Activated T-helper 1 cell treated with Interleukin-2 at 50 U/mL for 16 hours (primary cell): ENCODE measurements around the gene AOC2.
"Not testable (repeated sequence)": the region's sequence is repeated elsewhere in the genome, so short reads cannot be mapped to it uniquely, and the experiment has no call there.

ENCODE experiments used
- DNase-seq: peaks from one replicate; pipeline ENCODE4 v3.0.0-alpha.2; 2020; ENCODE audit warnings: low read depth

The AOC2 gene

GRCh38 chr17:42832213-42832933, 12.0 kb upstream of the AOC2 start:
- no peak for DNase-seq

- peak; percentile 81 for DNase-seq
These were observed 11.2 kb upstream of the AOC2 start, which contains the start of gene PSME3 for GRCh38 chr17:42832934-42833766. TSS of gene PSME3 (plus strand) at chr17:42833397. CDS start at chr17:42833632, 235 bp downstream.

- DNase-seq, result no peak
These were observed 10.5 kb upstream of the AOC2 start for GRCh38 chr17:42833767-42834422.

- no peak for DNase-seq
These were observed 8.6 kb upstream of the AOC2 start for GRCh38 chr17:42835732-42836131.

GRCh38 chr17:42841975-42842685, 2.2 kb upstream of the AOC2 start:
- no peak for DNase-seq

- no peak for DNase-seq
These were observed 934 bp upstream of the AOC2 start for GRCh38 chr17:42843358-42843934.

GRCh38 chr17:42844761-42845555, 578 bp downstream of the AOC2 start:
- no peak for DNase-seq

GRCh38 chr17:42845556-42845917, 1.2 kb downstream of the AOC2 start:
- no peak for DNase-seq

- DNase-seq, result no peak
These were observed 1.7 kb downstream of the AOC2 start for GRCh38 chr17:42845918-42846593.

GRCh38 chr17:42846594-42847280, 2.4 kb downstream of the AOC2 start:
- no peak for DNase-seq

- no peak for DNase-seq
These were observed 3.7 kb downstream of the AOC2 start for GRCh38 chr17:42848093-42848492.

GRCh38 chr17:42849031-42849430, 4.7 kb downstream of the AOC2 start:
- no peak for DNase-seq

- no peak for DNase-seq
These were observed 5.2 kb downstream of the AOC2 start for GRCh38 chr17:42849451-42850181.

- DNase-seq, result no peak
These were observed 6.6 kb downstream of the AOC2 start, which contains the start of gene AOC3 for GRCh38 chr17:42850954-42851353. TSS of gene AOC3 (plus strand) at chr17:42851199. CDS start at chr17:42851344, 145 bp downstream.

- not testable (repeated sequence) for DNase-seq
These were observed 7.2 kb downstream of the AOC2 start for GRCh38 chr17:42851371-42852240.

- no peak for DNase-seq
These were observed 8.0 kb downstream of the AOC2 start for GRCh38 chr17:42852351-42852750.

GRCh38 chr17:42853004-42853403, 8.6 kb downstream of the AOC2 start:
- DNase-seq, result no peak

- no peak for DNase-seq
These were observed 9.2 kb downstream of the AOC2 start for GRCh38 chr17:42853597-42853967.
